Ectodermal cell (in vitro differentiated cells): ENCODE data around the gene RYR3.

Source experiments
- H3K27ac ChIP-seq: 2 replicates; pipeline ENCODE4 v1.7.0; 2013; ENCODE audit warnings: mild to moderate bottlenecking, low read depth, low read length; ENCODE audit not compliant: insufficient read depth, poor library complexity, severe bottlenecking
- H3K27me3 ChIP-seq: 2 replicates; pipeline ENCODE4 v1.7.0; 2013; ENCODE audit warnings: mild to moderate bottlenecking, low read length; ENCODE audit not compliant: insufficient read depth, control insufficient read depth, poor library complexity, severe bottlenecking
- H3K36me3 ChIP-seq: one replicate; pipeline ENCODE4 v1.7.0; 2013; ENCODE audit warnings: low read length; ENCODE audit not compliant: control insufficient read depth, insufficient read depth
- H3K4me1 ChIP-seq: one replicate; pipeline ENCODE4 v1.7.0; 2013; ENCODE audit warnings: low read length; ENCODE audit not compliant: control insufficient read depth, insufficient read depth
- H3K4me3 ChIP-seq: 2 replicates; pipeline ENCODE4 v1.7.0; 2013; ENCODE audit warnings: low read depth, low read length, control low read depth; ENCODE audit not compliant: insufficient read depth
- H3K9me3 ChIP-seq: 2 replicates; pipeline ENCODE4 v1.7.0; 2013; ENCODE audit warnings: mild to moderate bottlenecking, low read length, moderate library complexity; ENCODE audit not compliant: control insufficient read depth
- WGBS, 2 experiments: methylation state at CpG; one replicate each; pipeline ENCODE4 v1.1.7; 2013; ENCODE audit warnings: missing lambda C conversion rate in 2 of 2; 5-methylcytosine and 5-hydroxymethylcytosine counted together

RYR3 gene

GRCh38 chr15:33746203-33746602, 435.4 kb downstream of the RYR3 start:
- H3K36me3 ChIP-seq = no peaks in the 10 kb centered on the region
- H3K27ac ChIP-seq = no peak overlapping the region
- H3K9me3 ChIP-seq = no peaks in the 10 kb centered on the region
- no peak overlapping the region for H3K4me3 ChIP-seq
- WGBS, 2 experiments = 93% methylated on average over 5 of the region's 5 CpGs
- no peaks in the 10 kb centered on the region for H3K27me3 ChIP-seq
- no peaks in the 10 kb centered on the region for H3K4me1 ChIP-seq

GRCh38 chr15:33753012-33753411, 442.2 kb downstream of the RYR3 start:
- no peaks in the 10 kb centered on the region for H3K9me3 ChIP-seq
- H3K27ac ChIP-seq = no peak overlapping the region
- 100% methylated on average over 1 of the region's 1 CpG for WGBS, 2 experiments
- no peaks in the 10 kb centered on the region for H3K36me3 ChIP-seq
- H3K4me1 ChIP-seq = no peaks in the 10 kb centered on the region
- no peaks in the 10 kb centered on the region for H3K27me3 ChIP-seq
- no peak overlapping the region for H3K4me3 ChIP-seq

GRCh38 chr15:33754242-33754641, 443.5 kb downstream of the RYR3 start:
- Histone ChIP-seq H3K27ac (no peak overlapping the region), H3K4me3 (no peak overlapping the region), H3K9me3 (no peaks in the 10 kb centered on the region), H3K27me3 (no peaks in the 10 kb centered on the region), H3K36me3 (no peaks in the 10 kb centered on the region), H3K4me1 (no peaks in the 10 kb centered on the region)
- WGBS, 2 experiments = 89 to 93% methylated on average over 3 of the region's 3 CpGs

- no peak overlapping the region for H3K27ac ChIP-seq
- H3K4me1 ChIP-seq = no peaks in the 10 kb centered on the region
- H3K27me3 ChIP-seq = no peaks in the 10 kb centered on the region
- H3K36me3 ChIP-seq = no peaks in the 10 kb centered on the region
- no peaks in the 10 kb centered on the region for H3K9me3 ChIP-seq
- no peak overlapping the region for H3K4me3 ChIP-seq
- WGBS, 2 experiments = 92 to 94% methylated on average over 5 of the region's 5 CpGs
Observed at GRCh38 chr15:33756961-33757360, 446.2 kb downstream of the RYR3 start.

GRCh38 chr15:33757516-33758232, 446.9 kb downstream of the RYR3 start:
- Histone ChIP-seq H3K9me3 (no peaks in the 10 kb centered on the region), H3K27me3 (no peaks in the 10 kb centered on the region), H3K36me3 (no peaks in the 10 kb centered on the region), H3K27ac (no peak overlapping the region), H3K4me3 (no peak overlapping the region), H3K4me1 (no peaks in the 10 kb centered on the region)
- WGBS, 2 experiments = 92 to 95% methylated on average over 12 to 13 of the region's 13 CpGs

- H3K27me3 ChIP-seq = no peaks in the 10 kb centered on the region
- no peaks in the 10 kb centered on the region for H3K36me3 ChIP-seq
- no peak overlapping the region for H3K4me3 ChIP-seq
- no peak overlapping the region for H3K27ac ChIP-seq
- no peaks in the 10 kb centered on the region for H3K9me3 ChIP-seq
- WGBS, 2 experiments = 76 to 77% methylated on average over 7 of the region's 7 CpGs
- H3K4me1 ChIP-seq = no peaks in the 10 kb centered on the region
Observed at GRCh38 chr15:33766389-33766788, 455.6 kb downstream of the RYR3 start.

GRCh38 chr15:33768670-33769190, 458.0 kb downstream of the RYR3 start:
- WGBS, 2 experiments = 93 to 95% methylated on average over 6 of the region's 6 CpGs
- no peak overlapping the region for H3K4me3 ChIP-seq
- H3K4me1 ChIP-seq = peaks cover 3% of the 10 kb centered on the region
- no peaks in the 10 kb centered on the region for H3K27me3 ChIP-seq
- H3K9me3 ChIP-seq = no peaks in the 10 kb centered on the region
- H3K27ac ChIP-seq = no peak overlapping the region
- no peaks in the 10 kb centered on the region for H3K36me3 ChIP-seq

- Histone ChIP-seq H3K9me3 (no peaks in the 10 kb centered on the region), H3K27me3 (no peaks in the 10 kb centered on the region), H3K4me1 (peaks cover 9% of the 10 kb centered on the region), H3K27ac (no peak overlapping the region), H3K36me3 (no peaks in the 10 kb centered on the region), H3K4me3 (no peak overlapping the region)
- WGBS, 2 experiments = 65 to 75% methylated on average over 3 of the region's 3 CpGs
Observed at GRCh38 chr15:33773969-33774368, 463.2 kb downstream of the RYR3 start.

GRCh38 chr15:33778852-33779251, 468.1 kb downstream of the RYR3 start:
- Histone ChIP-seq H3K4me3 (no peak overlapping the region), H3K36me3 (no peaks in the 10 kb centered on the region), H3K27me3 (no peaks in the 10 kb centered on the region), H3K4me1 (peaks cover 9% of the 10 kb centered on the region), H3K27ac (no peak overlapping the region), H3K9me3 (no peaks in the 10 kb centered on the region)
- WGBS, 2 experiments = 97 to 100% methylated on average over 2 of the region's 2 CpGs

- peaks cover 6% of the 10 kb centered on the region for H3K4me1 ChIP-seq
- WGBS, 2 experiments = 88 to 89% methylated on average over 5 of the region's 5 CpGs
- no peaks in the 10 kb centered on the region for H3K9me3 ChIP-seq
- no peaks in the 10 kb centered on the region for H3K27me3 ChIP-seq
- H3K27ac ChIP-seq = no peak overlapping the region
- H3K4me3 ChIP-seq = no peak overlapping the region
- no peaks in the 10 kb centered on the region for H3K36me3 ChIP-seq
Observed at GRCh38 chr15:33780011-33780768, 469.4 kb downstream of the RYR3 start.
